ENCODE data around the gene TUBGCP6.
"Not testable (repeated sequence)": the region's sequence is repeated elsewhere in the genome, so short reads cannot be mapped to it uniquely, and the experiment has no call there.

TUBGCP6 gene

DNA sequence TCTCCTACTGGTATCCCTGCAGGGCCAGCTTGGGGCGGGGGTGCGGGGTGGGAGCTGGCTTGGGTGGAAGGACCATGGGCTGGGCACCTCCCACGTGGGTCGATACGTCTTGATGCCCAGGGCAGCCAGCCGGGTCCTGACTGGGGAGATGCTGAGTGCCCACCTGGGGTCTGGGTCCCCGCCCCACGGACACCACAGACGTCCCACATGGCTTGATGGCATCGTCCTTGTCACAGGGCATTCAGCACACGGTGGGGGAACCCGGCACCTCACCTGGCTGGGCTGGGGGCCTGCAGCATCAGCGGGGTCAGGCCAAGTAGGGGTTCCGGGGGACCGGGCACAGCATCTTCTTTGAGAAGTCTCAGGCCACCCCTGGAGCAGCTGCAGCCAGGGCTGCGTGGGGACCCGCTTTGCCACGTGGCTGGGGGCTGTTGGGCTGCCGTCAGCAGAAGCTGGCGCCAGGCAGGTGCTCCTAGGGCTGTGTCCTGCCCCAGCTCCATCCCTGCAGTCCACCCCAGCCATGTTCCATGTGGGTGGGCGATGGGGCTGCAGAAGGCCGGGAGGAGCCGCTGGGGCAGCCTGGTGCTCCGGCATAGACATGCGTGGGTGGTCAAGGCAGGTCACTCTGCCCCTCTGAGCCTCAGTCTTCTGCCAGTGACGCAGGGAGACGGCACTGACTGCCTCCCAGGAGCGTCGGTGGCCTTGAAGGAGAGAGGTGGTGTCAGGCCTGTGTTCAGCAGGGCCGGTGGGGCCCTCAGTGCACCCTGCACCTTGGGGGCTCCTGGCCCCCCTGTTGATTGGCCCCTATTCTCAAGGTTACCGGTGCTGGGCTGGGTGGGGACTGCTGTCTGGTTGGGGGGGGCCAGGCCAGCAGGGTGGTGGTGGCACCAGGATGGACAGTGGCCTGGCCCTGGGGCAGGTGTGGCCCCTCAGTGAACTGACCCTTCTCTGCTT, 35.6 kb downstream of the TUBGCP6 start:
- TF ChIP-seq BHLHE40 (IDR thresholded peaks at IDR 0.05; ENCODE audit: borderline replicate concordance) (no peak), L3MBTL2 (conservative IDR thresholded peaks at IDR 0.05) (no peak), CTBP1 (IDR thresholded peaks at IDR 0.05; ENCODE audit: borderline replicate concordance) (no peak), SP1 (IDR thresholded peaks at IDR 0.05) (no peak), FOXM1 (IDR thresholded peaks at IDR 0.05; ENCODE audit: borderline replicate concordance) (no peak), FOXK2 (IDR thresholded peaks at IDR 0.05) (no peak), TARDBP (IDR thresholded peaks at IDR 0.05) (no peak), ARNT (IDR thresholded peaks at IDR 0.05) (no peak), NFRKB (IDR thresholded peaks at IDR 0.05) (no peak), HDGF (IDR thresholded peaks at IDR 0.05; ENCODE audit: borderline replicate concordance) (no peak), ZNF384 (IDR thresholded peaks at IDR 0.05) (no peak), ELF4 (IDR thresholded peaks at IDR 0.05) (no peak), FOXA1 (IDR thresholded peaks at IDR 0.05) (no peak), SUZ12 (IDR thresholded peaks at IDR 0.05) (no peak), LEF1 (IDR thresholded peaks at IDR 0.05; ENCODE audit: borderline replicate concordance) (no peak)
- TF ChIP-seq, protein P1, sequence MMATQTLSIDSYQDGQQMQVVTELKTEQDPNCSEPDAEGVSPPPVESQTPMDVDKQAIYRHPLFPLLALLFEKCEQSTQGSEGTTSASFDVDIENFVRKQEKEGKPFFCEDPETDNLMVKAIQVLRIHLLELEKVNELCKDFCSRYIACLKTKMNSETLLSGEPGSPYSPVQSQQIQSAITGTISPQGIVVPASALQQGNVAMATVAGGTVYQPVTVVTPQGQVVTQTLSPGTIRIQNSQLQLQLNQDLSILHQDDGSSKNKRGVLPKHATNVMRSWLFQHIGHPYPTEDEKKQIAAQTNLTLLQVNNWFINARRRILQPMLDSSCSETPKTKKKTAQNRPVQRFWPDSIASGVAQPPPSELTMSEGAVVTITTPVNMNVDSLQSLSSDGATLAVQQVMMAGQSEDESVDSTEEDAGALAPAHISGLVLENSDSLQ (IDR thresholded peaks at IDR 0.05) = no peak
- POLR2A ChIA-PET = interaction anchor here (1.0 to 1.7 kb wide), 2 partner anchors 19 to 59 kb away, joined by 3 to 4 read pairs; no protein-coding TSS in a partner anchor
- DNase-seq (ENCODE audit: extremely low spot score) = no peak
- CTCF ChIA-PET = interaction anchor here (0.7 to 1.6 kb wide), 2 partner anchors 61 to 109 kb away, joined by 4 to 5 read pairs; no protein-coding TSS in a partner anchor

DNA sequence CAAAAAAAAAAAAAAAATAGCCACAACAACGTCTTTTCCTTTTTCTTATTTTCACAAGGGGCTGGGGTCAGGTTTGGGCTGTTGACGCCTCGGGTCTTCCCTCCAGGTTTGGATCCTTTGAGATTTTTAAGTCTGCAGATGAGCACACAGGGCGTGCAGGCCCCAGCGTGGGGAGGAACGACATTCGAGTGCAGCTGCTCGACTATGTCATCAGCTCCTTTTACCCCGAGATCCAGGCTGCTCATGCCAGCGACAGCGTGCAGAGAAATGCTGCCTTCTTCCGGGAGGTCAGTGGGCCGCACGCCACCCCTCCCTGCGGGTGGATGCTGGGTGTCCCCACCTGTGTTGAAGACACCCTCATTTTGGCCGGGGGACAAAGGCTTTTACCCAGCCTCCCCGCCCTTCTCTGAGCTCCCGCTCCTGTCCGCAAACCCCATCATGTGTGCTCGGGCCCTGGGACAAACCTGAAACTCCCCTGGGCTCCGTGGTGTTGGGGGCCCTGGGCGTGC, 36.3 kb downstream of the TUBGCP6 start:
- no peak for DNase-seq (ENCODE audit: extremely low spot score)
- POLR2A ChIA-PET = interaction anchor here (1.0 to 1.7 kb wide), 2 partner anchors 18 to 59 kb away, joined by 3 to 4 read pairs; no protein-coding TSS in a partner anchor
- TF ChIP-seq ARNT (IDR thresholded peaks at IDR 0.05) = no peak
- TF ChIP-seq, protein P1 (IDR thresholded peaks at IDR 0.05) = no peak
- no peak for TF ChIP-seq FOXM1 (IDR thresholded peaks at IDR 0.05; ENCODE audit: borderline replicate concordance)
- no peak for TF ChIP-seq TARDBP (IDR thresholded peaks at IDR 0.05)
- no peak for TF ChIP-seq HDGF (IDR thresholded peaks at IDR 0.05; ENCODE audit: borderline replicate concordance)
- no peak for TF ChIP-seq FOXA1 (IDR thresholded peaks at IDR 0.05)
- TF ChIP-seq SUZ12 (IDR thresholded peaks at IDR 0.05) = no peak
- TF ChIP-seq ZNF384 (IDR thresholded peaks at IDR 0.05) = no peak
- TF ChIP-seq L3MBTL2 (conservative IDR thresholded peaks at IDR 0.05) = no peak
- no peak for TF ChIP-seq FOXK2 (IDR thresholded peaks at IDR 0.05)
- TF ChIP-seq BHLHE40 (IDR thresholded peaks at IDR 0.05; ENCODE audit: borderline replicate concordance) = no peak
- no peak for TF ChIP-seq SP1 (IDR thresholded peaks at IDR 0.05)
- TF ChIP-seq ELF4 (IDR thresholded peaks at IDR 0.05) = no peak
- no peak for TF ChIP-seq CTBP1 (IDR thresholded peaks at IDR 0.05; ENCODE audit: borderline replicate concordance)
- no peak for TF ChIP-seq LEF1 (IDR thresholded peaks at IDR 0.05; ENCODE audit: borderline replicate concordance)
- TF ChIP-seq NFRKB (IDR thresholded peaks at IDR 0.05) = no peak
- CTCF ChIA-PET = interaction anchor here (0.7 to 1.6 kb wide), 2 partner anchors 60 to 108 kb away, joined by 4 to 5 read pairs; no protein-coding TSS in a partner anchor

DNA sequence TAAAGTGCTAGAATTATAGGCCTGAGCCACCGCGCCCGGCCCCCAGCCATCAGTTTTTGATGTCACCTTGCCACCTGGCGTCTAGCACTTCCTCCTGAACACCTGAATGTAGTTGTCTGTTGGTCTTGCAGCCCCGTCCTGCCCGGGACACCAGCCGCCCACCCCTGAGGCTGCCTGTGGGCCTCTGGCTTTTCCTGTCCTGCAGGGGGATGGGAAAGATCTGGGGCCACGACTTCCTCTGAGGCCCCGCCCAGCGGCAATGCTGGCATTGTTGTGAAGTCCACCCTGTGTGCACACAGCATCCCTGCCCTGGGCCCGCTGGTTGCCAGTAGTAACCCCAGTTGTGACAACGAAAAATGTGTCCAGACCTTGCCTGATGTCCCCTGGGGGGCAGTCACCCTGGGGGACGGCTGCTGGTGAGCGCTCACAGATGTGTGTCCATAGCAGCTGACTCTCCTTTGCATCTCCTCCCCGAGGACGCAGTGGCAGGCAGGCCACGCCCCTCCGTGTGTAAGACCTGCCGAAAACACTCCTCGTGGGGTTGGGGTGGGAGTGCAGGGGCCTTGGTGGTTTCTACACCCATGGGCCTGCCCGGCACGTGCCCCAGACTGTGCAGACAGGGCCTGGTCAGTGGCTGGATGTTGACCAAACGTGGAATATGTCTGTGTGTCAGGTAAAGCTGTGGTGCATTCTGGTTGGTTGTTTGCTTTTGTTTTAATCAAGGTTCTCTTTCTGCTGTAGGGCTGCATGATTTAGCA, 37.3 kb downstream of the TUBGCP6 start:
- ChIA-PET CTCF (no interaction called here), POLR2A (interaction anchor here (1.7 kb wide), 1 partner anchor 58 kb away, joined by 4 read pairs; no protein-coding TSS in a partner anchor)
- no peak for DNase-seq (ENCODE audit: extremely low spot score)
- TF ChIP-seq ARNT (IDR thresholded peaks at IDR 0.05) (no peak), NFRKB (IDR thresholded peaks at IDR 0.05) (no peak), CTBP1 (IDR thresholded peaks at IDR 0.05; ENCODE audit: borderline replicate concordance) (no peak), FOXM1 (IDR thresholded peaks at IDR 0.05; ENCODE audit: borderline replicate concordance) (no peak)

DNA sequence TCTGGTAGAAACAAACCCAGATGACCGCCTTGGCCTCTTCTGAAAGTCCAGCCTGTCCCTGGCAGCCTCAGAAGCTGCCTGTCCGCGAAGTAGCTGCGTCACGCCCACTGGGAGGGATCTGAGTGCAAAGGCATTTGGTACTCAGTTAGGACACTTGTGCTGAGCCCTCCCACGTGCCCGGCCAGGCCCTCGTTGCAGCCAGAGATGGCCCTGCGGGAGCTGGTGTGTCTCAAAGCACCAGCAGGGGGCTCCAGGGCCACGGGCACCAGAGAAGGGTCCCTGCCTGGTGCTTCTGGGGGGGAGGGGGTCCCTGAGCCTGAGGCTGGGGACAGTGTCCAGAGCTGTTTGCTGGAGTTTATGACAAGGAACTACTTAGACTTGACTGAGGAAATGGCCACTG, 38.2 kb downstream of the TUBGCP6 start:
- DNase-seq (ENCODE audit: extremely low spot score) = peak; percentile 64
- no peak for TF ChIP-seq FOXA1 (IDR thresholded peaks at IDR 0.05)
- TF ChIP-seq ELF4 (IDR thresholded peaks at IDR 0.05) = no peak
- TF ChIP-seq SUZ12 (IDR thresholded peaks at IDR 0.05) = no peak
- no peak for TF ChIP-seq CTBP1 (IDR thresholded peaks at IDR 0.05; ENCODE audit: borderline replicate concordance)
- no peak for TF ChIP-seq SP1 (IDR thresholded peaks at IDR 0.05)
- peak; percentile 44; the same call in 1 of the 2 replicates for TF ChIP-seq L3MBTL2 (conservative IDR thresholded peaks at IDR 0.05)
- ChIA-PET POLR2A (no interaction called here), CTCF (interaction anchor here (0.6 to 1.2 kb wide), 3 partner anchors 22 to 121 kb away, joined by 3 to 4 read pairs (median 3); partner anchors contain the start of gene MLC1)

DNA sequence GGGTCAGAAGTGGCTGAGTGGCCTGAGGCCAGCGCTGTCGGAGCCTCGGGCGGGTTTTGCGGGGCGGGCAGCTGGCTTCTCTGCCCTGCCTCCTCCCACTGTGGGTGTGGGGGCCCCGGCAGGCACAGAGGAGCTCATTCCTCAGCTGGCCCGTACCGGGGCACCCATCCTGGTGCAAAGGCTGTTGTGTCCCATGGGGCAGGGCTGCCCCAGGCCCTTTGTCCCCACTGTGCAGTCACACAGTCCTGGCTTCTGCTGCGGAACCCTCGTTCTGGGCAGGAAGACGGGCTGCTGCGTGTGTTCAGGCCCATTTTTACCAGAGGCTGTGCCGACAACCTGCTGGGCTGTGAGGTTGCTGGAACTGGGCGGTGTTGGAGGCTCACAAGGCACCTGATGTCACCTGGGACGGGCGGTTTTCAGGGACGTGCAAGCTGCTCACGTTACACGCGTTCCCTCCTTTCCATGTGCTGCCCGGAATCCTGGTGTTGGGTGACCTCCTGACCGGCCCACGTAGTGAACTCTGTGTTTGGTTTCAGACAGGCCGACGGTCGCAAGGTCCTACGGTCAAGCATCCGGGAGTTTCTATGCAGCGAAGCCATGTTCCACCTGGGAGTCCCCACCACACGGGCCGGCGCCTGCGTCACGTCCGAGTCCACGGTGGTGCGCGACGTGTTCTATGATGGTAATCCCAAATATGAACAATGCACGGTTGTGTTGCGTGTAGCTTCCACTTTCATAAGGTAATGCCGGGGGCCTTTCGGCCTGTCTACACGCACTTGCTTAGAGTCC, 38.8 kb downstream of the TUBGCP6 start:
- POLR2A ChIA-PET = no interaction called here
- TF ChIP-seq SP1 (IDR thresholded peaks at IDR 0.05) = no peak
- no peak for TF ChIP-seq TARDBP (IDR thresholded peaks at IDR 0.05)
- no peak for TF ChIP-seq FOXK2 (IDR thresholded peaks at IDR 0.05)
- no peak for TF ChIP-seq L3MBTL2 (conservative IDR thresholded peaks at IDR 0.05)
- TF ChIP-seq, protein P1 (IDR thresholded peaks at IDR 0.05) = no peak
- no peak for TF ChIP-seq HDGF (IDR thresholded peaks at IDR 0.05; ENCODE audit: borderline replicate concordance)
- no peak for TF ChIP-seq BHLHE40 (IDR thresholded peaks at IDR 0.05; ENCODE audit: borderline replicate concordance)
- no peak for TF ChIP-seq ZNF384 (IDR thresholded peaks at IDR 0.05)
- no peak for TF ChIP-seq CTBP1 (IDR thresholded peaks at IDR 0.05; ENCODE audit: borderline replicate concordance)
- TF ChIP-seq LEF1 (IDR thresholded peaks at IDR 0.05; ENCODE audit: borderline replicate concordance) = no peak
- no peak for TF ChIP-seq NFRKB (IDR thresholded peaks at IDR 0.05)
- no peak for TF ChIP-seq SUZ12 (IDR thresholded peaks at IDR 0.05)
- no peak for TF ChIP-seq ELF4 (IDR thresholded peaks at IDR 0.05)
- no peak for TF ChIP-seq ARNT (IDR thresholded peaks at IDR 0.05)
- no peak for TF ChIP-seq FOXA1 (IDR thresholded peaks at IDR 0.05)
- no peak for TF ChIP-seq FOXM1 (IDR thresholded peaks at IDR 0.05; ENCODE audit: borderline replicate concordance)
- DNase-seq (ENCODE audit: extremely low spot score) = no peak
- CTCF ChIA-PET = interaction anchor here (0.6 to 1.2 kb wide), 3 partner anchors 22 to 62 kb away, joined by 3 read pairs; no protein-coding TSS in a partner anchor

DNA sequence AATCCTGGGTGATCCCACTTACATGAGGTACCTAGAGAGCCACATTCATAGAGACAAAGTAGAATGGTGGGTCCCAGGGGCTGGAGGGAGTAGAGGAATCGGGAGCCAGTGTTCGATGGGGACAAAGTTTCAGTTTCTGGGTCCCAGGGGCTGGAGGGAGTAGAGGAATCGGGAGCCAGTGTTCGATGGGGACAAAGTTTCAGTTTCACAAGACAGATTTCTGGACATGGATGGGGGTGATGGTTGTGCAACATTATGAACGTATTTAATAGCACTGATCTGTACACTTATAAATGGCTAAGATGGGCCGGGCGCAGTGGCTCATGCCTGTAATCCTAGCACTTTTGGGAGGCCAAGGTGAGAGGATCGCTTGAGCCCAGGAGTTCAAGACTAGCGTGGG, 39.8 kb downstream of the TUBGCP6 start:
- CTCF ChIA-PET = interaction anchor here (0.6 kb wide), 1 partner anchor 61 kb away, joined by 3 read pairs; no protein-coding TSS in a partner anchor
- DNase-seq (ENCODE audit: extremely low spot score); POLR2A ChIA-PET: not testable (repeated sequence)
